NCI-H146 treated with DMSO at 0.1 percent for 48 hours (cell line): Measurements from ENCODE around the gene KCTD3.
A peak's percentile ranks its signal among the peaks of the same experiment; 100 is the strongest.

ENCODE experiments used
- DNase-seq: peaks from one replicate; lab custom pipeline; 2025; ENCODE audit not compliant: unreplicated experiment; lab: John Stamatoyannopoulos, UW

Gene KCTD3

DNA sequence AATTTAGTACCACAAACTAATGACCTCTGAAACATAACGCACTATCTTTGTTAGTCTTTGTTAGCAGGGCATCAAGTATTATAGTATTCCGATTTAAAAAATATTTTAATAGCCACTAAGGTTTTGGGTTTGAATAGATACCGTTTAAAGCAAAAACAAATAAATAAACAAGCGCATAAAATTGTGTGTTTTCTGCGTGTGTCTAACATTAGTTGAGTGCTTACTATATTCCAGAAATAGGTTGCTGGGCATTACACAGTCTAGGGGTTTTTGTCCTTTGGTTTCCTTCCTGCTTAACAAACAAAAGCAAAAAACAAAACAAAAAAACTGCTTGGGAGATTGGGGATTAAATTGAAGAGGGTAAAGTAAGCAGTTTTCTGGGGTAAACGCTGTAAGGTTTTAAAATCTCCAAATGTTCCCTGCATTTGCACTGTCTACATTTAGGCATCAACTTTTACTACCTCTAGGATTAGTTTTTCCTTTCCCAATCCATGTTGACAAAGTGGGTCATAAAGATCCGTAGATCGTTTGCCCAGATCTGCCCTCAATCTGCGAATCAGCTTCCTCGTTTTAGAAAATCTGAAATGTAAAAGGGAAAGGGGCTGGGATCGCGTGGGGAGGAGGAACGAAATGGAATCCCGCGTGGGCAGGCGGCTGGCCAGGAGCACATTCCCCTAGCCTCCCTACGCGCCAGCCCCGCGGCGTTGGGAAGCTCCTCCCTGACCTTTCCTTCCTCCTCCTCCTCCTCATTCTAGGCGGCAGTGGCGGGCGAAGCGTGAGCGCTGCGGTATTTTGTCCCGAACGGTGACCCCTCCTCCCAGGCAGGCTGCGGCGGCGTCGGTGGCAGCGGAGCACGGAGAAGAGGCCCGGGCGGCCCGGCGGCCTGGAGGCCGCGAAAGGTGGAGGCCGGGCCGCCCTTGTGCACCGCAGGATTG is at the start of gene KCTD3:
TSS of gene KCTD3 (plus strand) at position 749 of the 935 bp plus-strand sequence. CDS start 382 bp downstream, outside the sequence.
- DNase-seq: peak; percentile 59

DNA sequence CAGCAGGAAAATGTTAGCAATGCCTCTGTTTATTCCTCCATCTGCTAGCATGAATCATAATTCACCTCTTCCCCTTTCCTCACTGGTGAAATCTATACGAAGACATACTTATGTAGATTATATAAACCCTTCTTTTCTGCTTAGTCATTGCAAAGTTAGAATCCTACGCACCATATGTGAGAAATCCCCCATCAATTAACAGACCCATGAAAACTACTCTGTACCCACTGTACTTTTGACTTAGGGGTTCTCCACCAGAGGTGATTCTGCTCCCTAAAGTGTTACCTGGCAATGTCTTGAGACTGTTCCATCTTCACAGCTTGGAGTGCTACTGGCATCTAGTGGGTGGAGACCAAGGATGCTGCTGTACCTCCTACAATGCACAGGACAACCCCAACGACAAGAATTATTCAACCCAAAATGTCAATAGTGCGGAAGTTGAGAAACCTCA is 49.6 kb upstream of the KCTD3 start:
- no peak for DNase-seq

DNA sequence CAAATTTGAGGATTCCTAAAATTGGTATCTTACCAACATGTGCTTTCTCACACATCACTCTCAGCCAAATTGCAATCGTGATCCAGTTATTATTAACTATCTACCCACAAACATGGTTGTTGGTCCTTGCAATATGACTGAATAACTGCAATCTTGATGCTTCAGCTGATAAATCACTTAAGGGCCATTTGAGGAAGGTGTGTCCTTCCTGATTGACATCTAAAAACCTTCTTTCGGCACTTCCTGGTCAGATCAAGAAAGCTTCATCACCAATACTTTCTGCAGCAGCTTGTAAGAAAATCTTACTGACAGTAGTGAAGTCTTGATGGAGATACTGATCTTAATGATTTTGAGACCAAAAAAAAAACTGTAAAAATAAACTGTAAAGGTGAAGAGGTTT is 48.5 kb upstream of the KCTD3 start:
- DNase-seq: no peak

DNA sequence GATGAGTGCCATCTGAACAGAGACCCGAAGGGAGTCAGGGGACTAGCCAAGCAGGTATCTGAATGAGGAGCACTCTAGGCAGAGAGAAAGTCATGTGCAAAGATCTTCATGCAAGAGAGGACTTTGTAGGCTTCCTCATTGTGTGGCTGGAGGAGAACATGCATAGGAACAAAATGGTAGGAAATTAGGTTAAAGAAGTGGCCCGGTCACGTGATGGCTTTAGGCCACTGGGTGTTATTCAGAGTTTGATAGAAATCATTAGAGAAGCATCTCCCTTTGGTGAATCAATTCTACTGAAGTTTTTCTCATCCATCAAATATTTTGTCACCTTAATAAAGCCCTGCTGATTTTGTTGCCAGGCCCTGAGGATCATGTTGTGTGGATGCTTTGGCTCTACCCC is 45.8 kb upstream of the KCTD3 start:
- DNase-seq: no peak

DNA sequence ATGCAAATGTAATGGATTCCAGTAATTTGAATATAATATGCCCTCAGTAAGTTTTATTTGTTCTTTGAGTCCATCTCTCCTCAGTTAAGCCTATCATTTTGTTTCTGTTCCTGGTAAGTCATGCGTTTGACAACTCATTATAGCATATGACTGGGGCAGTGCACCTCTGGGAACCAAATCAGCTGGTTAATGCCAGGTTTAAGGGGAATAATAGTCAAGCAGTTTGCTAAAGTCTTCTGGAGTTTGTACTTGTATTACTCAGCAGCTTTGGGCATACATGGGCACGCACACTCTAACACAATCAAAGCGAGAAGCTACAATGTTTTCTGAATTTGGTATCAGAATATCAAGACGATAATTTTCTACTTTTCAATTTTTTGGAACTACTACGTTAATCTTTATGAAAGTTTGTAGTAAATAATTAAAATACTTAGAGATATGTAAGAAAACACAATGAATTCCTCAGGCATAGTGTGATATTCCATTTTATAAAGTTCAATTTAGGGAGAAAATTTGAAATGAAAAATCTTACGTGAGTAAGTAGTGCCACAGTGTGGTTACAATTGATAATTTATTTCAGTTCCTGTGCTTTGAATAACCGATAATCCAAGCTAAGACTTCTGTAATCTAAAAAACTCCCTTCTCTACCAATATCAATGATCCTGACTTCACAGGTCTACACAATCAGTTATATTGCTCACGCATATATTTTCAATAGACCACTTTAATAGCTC is 43.8 kb upstream of the KCTD3 start:
- DNase-seq: no peak

DNA sequence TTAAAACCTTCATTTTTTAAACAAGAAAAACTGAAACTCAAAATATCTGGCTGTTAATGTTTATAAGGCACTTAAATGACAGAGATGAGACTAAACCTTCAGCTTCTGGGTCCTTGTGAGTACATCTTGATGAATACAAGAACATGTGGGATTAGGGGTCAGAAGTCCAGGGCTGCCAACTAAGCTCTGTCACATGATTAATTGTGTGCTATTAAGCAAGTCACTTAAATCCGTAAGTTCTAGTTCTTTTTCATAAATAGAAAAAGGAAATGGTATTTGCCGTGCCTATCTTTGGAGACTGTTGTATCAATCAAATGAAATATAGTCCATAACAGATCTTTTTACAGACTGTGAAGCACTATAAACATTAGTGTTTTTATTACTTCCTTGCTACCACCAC is 43.2 kb upstream of the KCTD3 start:
- DNase-seq: no peak

DNA sequence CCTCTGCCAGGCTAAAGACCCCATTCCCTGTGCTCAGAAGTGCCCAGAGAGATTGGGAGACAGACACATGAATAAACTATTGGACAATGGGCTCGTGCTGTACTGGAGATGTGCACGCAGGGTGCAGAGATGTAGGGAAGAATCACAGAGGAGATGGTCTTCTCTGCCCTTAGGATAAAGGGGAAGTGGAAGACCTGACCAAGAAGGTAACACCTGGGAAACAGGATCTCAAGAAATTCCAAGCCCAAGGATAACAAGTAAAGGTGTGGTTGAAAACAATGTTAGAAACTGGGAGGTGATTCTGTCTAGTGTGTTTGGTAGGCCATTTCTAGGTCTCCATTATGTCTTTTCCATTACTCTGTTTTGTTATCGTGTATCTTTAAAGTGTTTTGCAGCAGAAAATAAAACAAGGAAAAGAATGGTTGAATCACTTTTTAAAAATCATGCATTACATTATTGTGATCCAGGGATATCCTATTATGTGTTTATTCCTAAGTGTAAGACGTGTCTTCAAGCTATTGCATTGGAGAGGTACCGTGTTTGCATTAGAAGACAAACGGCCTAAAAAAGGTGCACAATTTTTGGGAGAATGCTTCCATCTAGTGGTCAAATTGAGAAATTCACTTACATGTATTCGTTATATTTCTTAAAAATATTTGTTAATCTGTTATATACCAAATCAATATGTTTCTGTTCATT is 40.8 kb upstream of the KCTD3 start:
- DNase-seq: peak; percentile 24

DNA sequence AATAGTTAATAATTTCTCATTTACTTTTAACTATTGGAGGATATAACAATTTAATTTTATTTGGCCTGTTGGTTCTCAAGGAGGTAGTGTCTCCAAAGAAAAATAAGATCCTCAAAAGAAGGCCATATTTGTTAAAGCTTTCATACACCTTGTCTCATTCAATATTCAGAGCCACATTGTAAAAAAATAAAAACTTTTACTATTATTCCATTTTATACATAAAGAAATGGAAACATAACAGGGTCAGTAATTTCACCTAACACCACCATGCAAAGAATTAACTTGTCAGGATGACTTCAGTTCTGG is 40.3 kb upstream of the KCTD3 start:
- DNase-seq: no peak

DNA sequence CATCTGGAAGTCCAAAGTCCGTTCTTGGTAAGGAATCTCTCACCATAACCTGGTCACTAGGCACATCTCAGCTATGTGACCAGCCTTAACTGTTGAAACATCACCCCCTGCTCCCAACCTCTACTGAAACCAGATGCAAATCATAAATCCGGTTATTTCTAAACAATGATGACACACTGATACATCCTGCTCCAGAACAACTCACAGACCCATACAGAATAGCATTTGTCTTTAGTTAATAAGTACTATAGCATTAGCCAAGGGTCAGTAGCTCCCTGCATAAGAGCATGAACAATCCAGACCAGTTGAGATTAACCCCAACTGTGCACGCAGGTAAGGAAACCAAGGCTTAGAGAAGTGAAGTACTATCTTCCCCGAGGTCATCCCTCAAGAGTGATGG is 38.0 kb upstream of the KCTD3 start:
- no peak for DNase-seq

DNA sequence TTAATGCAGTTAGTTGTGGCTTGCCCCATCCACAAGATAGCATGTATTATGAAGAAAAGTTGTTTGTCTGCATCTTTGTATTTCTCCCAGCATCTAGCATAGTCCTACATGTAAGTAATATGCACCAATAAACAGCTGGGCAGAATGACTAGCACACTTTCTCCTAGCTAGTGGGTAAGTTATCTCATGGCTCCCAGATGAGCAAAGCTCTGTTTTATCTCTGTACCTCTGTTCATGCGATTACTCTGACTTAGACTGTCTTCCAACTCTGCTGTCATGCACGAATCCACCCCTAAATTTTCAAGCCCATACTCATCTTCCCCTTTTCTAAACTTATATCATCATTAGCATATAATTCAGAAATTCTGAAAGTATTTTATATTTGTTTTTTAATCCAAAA is 37.5 kb upstream of the KCTD3 start:
- DNase-seq: no peak

DNA sequence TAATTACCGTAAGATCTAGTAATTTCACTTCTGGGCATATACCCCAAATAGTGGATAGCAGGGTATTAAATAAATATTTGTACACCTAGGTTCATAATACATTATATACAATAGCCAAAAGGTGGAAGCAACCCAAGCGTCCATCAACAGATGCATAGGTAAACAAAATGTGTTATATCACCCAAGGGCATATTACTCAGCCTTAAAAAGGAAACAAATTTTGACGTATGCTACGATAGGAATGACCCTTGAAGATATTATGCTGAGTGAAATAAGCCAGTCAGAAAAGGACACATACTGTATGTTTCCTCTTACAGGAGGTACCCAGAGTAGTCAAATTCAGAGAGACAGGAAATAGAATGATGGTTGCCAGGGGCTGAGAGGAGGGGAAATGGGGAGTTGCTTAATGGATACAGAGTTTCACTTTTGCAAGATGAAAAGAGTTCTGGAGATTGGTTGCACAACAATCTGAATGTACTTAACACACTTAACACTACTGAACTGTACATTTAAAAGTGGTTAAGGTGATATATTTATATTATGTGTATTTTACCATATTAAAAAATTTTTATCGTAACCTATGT is 36.6 kb upstream of the KCTD3 start:
- DNase-seq: no peak

DNA sequence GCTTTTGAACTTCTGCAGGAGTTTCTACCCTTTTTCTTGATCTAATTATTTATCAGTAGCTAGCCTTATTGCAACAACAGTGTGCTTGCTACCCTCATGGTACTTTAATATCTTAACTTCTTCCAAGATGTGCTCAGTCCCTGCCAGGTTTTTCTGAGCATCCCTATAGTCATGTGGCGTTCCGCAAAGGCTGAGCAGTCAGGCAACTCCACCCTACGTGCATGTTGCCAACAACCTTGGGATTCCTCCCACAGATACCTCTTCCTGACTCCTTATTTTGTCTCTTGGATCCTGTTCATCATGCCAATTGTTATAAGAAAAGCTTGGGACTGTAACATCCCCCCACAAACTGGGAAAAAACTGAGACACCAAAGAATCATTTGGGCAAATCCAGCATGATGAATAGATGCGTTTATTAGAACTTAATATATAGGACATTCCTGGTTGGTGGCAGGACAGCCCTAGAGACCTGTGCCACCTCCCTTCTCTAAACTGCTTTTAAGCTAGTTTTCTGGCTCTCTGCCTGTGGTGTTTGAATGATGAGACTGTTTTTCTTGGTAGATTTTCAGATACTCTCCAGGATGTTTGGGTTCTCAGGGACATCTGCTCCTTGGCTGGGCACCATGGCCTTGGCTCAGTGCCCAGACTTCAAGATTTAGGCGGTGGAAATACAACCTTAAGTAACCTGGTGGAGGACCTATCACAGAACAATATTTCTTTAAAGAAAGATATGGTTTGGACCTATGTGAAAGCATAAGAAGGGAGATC is 27.1 kb upstream of the KCTD3 start:
- DNase-seq: no peak

DNA sequence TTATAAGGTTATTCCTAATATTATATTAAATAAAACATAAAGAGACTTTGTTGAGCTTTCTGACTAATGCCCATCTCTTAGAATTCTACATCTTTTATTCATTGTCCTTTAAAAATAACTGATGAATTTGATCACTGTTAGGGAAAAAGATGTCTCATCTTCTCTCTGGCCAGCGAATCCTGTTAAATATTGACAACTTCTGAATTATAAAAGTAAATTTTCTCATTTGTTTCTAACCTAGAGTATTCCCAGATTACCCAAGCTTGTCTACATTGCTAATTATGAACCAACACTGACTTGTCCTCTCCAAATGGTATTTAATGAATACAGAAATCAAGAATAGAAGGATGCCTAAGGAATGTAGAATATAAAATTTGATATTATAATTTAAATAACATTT is 24.8 kb upstream of the KCTD3 start:
- no peak for DNase-seq

DNA sequence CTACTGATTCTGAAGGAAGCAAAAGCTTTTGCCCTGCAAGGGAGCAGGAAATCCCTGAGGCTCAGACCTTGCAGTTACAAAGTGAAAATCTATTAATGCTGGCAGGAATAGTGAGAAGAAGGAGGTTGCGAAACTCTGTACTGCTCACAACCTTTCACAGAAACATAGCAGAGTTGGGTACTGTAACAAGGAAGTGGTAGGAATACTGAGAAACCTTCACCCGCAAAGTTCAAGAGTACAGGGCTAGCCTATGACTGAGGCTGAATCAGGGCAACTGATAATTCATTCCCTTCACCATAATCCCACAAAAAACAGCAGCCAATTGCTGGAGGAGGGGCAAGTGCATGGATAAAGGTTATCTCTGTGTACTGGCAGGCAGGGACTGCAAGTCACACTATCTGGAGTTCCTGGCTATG is 23.9 kb upstream of the KCTD3 start:
- DNase-seq: no peak

DNA sequence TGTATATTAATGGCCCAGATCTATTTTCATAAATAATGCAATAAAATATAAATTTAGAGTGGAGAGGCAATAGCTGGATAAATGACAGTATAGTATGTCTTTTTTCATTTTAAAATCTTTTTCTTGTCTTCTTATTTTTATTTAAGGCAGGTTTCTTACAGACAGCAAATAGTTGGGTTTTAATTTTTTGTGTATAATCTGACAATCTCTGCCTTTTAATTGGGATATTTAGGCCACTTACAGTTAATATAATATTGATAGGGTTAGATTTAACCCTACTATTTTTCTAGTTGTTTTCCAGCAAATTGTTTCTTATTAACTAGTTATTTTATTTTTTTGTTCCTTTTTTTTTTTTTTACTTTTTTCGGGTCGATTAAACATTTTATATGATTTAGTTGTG is 23.3 kb upstream of the KCTD3 start:
- no peak for DNase-seq

DNA sequence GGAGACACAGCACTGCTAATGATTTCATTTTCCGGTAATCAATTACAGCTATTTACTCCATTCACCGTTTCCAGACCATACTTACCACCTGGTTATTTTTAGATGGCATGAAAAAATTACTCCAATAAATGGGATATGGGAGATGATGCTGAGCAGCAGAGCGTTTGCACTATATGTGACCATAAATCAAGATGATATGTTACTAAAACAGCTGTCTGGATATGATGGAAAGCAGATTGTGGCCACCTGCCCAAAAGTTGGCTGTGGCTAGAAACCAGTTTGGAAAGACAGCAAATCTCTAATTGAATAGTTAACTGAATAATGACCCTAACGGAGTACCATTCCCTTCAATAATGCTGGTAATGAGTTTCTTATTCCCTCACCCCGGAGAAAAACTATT is 22.5 kb upstream of the KCTD3 start:
- DNase-seq: no peak

DNA sequence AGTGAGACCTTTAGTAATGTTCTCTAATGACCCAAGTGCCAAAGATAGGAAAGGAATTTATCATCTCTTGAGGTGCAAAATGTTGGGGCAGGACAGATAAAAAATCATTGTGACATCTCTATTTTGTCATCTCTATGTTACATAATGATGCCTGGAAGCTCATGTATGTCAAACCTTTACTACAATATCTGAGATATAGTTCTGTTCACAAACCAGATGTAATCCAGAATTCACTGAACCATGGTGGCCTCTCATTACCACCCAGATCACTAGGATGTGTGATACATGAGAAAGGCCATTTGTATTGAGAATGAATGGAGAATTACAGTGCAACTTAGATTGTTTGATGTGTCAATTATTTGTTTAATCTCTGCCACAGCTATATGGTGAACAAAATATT is 22.0 kb upstream of the KCTD3 start:
- DNase-seq: no peak

DNA sequence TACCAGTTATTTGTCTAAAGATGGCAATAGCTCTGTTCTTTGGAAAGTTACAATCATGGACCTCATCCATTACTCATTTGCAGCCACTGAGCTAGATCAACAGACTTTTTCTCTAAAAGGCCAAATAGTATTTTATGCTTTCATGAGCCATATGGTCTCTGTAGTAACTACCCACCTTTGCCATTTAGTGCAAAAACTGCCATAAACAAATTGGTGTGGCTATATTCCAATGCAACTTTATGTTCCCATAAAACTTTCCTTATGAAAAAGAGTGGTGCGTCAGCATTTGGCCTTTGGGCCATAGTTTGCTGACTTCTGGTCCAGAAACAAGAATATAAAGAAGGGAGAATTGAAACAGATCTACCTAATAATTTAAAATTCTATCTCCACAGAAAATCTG is 20.1 kb upstream of the KCTD3 start:
- no peak for DNase-seq

DNA sequence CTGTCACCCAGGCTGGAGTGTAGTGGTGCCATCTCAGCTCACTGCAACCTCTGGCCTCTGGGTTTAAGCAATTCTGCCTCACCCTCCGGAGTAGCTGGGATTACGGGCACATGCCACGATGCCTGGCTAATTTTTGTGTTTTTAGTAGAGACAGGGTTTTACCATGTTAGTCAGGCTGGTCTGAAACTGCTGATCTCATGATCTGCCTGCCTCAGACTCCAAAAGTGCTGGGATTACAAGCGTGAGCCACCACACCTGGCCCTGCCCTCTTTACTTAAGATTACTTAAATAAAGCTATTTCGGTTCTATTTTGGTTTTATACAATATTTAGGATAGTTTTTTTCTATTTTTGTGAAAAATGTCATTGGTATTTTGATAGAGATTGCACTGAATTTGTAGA is 15.3 kb upstream of the KCTD3 start:
- DNase-seq: no peak

DNA sequence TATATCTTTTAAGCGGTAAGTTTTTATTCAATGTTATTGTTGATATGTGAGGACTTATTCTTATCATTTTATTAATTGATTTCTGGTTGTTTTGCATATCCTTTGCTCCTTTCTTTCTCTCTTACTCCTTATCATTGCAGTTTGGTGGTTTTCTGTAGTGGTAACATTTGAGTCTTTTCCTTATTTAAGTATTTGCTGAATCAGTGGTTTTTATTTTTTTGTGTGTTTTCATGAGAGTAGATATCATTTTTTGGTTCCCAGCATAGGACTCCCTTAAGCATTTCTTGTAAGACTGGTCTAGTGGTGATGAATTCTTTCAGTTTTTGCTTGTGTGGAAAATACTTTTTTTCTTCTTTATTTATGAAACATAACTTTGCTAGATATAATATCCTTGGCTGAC is 12.2 kb upstream of the KCTD3 start:
- no peak for DNase-seq

DNA sequence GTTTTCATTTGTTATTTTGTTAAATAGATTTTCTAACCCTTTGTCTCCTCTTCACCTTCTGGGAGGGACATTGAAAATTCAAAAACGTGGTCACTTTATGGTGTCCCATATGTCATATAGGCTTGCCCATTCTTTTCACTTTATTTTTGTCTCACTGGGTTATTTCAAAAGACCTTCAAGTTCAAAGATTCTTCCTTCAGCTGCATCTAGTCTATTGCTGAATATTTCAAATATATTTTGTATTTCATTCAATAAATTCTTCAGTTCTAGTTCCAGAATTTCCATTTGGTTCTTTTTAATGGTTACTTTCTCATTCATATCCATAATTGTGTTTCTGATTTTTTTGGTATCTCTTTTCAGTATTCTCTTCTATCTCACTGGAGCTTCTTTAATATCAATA is 11.6 kb upstream of the KCTD3 start:
- no peak for DNase-seq
